SU-DHL-6 (cell line): Measurements from ENCODE around the gene FBXO31.

Experiments used
- CTCF ChIP-seq: fragments of 200-600 bp; sonication (generic); IDR thresholded peaks from one replicate; pipeline ENCODE4 v1.5.1; 2017; ENCODE audit warnings: antibody characterized with exemption, mild to moderate bottlenecking, low read length, moderate library complexity; ENCODE audit not compliant: insufficient read depth, poor library complexity, severe bottlenecking
- EZH2phosphoT487 ChIP-seq: fragments of 200-600 bp; sonication (generic), shearing (Covaris generic); conservative IDR thresholded peaks from 2 replicates; pipeline ENCODE4 v1.6.1; 2018; ENCODE audit warnings: mild to moderate bottlenecking, antibody characterized with exemption, low read length, moderate library complexity, mixed read lengths

DNA sequence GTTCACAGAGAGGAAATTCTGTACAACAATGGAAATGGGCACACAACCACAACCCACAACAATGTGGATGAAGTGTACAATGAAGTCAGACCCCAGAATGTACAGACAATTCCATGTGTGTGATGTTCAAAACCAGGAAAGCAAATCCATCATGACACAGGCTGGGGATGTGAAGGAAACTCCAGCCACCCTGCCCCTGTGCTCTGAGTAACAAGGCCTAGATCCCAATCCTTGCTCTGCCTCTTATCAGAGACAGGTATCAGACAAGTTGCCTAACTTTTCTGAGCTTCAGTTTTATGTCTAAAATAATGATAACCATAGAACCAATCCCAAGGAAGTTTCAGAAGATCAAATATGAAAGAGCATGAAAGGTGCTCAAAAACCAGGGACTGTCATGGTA, 64.6 kb downstream of the FBXO31 start:
- TF ChIP-seq CTCF (no peak), EZH2phosphoT487 (no peak)
